Epidermal melanocyte (primary cell): Measurements from ENCODE around the gene ELP5.

ENCODE experiments used
- DNase-seq: peaks from one replicate; pipeline ENCODE4 v3.0.0; 2011; ENCODE audit warnings: low spot score; ENCODE audit not compliant: insufficient read length

ELP5 gene

DNA sequence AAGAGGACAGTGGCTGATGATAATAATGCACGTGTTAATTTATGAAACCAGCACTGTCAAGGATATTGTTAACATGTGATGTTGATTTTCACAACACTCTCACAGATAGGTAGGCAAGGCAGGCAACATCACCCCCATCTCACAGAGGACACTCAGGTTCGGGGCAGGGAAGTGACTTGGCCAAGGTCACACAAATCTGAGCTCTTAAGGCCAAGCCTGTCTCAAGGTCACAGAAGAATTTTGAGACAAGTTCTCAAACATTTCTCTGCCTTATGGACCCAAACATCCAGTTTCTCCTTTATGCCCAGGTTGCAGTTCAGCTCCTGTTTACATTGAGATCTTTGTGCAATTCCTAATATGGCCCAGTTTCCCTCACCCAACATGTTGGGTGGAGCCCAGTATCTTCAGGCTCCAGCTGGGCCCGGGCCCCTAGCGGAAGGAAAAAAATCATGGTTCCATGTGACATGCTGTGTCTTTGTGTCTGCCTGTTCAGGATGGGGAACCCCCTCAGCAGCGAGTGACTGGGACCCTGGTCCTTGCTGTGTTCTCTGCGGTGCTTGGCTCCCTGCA is 30.8 kb downstream of the ELP5 start:
- DNase-seq = peak; percentile 4

DNA sequence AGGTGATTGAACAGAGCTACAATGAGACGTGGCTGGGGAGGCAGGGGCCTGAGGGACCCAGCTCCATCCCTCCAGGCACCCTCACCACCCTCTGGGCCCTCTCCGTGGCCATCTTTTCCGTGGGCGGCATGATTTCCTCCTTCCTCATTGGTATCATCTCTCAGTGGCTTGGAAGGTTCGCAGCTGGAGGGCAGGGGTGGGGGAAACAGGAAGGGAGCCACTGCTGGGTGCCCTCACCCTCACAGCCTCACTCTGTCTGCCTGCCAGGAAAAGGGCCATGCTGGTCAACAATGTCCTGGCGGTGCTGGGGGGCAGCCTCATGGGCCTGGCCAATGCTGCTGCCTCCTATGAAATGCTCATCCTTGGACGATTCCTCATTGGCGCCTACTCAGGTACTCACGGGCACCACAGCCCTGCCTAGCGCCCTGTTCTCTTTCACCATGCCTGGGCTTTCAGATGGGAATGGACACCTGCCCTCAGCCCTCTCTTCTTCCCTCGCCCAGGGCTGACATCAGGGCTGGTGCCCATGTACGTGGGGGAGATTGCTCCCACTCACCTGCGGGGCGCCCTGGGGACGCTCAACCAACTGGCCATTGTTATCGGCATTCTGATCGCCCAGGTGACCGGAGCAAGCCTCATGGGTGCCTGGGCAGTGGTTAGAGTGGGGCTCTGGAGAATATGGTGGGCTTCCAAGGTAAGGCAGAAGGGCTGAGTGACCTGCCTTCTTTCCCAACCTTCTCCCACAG is 31.6 kb downstream of the ELP5 start:
- DNase-seq = peak; percentile 13

DNA sequence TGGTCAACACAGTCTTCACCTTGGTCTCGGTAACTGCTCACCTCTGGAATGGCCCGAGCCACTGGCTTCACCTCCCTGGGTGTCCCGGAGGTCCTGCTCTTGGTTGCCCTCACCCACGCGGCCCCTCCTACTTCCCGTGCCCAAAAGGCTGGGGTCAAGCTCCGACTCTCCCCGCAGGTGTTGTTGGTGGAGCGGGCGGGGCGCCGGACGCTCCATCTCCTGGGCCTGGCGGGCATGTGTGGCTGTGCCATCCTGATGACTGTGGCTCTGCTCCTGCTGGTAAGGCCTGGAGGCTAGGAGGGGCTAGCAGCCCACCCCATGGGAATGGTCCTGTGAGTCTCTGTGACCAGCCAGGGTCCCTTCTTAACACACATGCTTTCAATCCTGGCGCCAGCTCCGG is 32.9 kb downstream of the ELP5 start:
- no peak for DNase-seq

DNA sequence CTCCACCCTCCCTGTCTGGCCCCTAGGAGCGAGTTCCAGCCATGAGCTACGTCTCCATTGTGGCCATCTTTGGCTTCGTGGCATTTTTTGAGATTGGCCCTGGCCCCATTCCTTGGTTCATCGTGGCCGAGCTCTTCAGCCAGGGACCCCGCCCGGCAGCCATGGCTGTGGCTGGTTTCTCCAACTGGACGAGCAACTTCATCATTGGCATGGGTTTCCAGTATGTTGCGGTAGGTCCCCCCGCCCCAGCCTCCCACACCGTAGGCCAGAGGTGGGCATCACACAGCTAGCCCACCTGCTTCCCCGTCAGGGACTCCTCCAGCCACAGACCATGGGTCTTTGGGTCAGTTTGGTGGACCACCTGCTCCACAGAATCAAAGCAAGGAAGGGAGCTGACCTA is 33.7 kb downstream of the ELP5 start:
- no peak for DNase-seq

DNA sequence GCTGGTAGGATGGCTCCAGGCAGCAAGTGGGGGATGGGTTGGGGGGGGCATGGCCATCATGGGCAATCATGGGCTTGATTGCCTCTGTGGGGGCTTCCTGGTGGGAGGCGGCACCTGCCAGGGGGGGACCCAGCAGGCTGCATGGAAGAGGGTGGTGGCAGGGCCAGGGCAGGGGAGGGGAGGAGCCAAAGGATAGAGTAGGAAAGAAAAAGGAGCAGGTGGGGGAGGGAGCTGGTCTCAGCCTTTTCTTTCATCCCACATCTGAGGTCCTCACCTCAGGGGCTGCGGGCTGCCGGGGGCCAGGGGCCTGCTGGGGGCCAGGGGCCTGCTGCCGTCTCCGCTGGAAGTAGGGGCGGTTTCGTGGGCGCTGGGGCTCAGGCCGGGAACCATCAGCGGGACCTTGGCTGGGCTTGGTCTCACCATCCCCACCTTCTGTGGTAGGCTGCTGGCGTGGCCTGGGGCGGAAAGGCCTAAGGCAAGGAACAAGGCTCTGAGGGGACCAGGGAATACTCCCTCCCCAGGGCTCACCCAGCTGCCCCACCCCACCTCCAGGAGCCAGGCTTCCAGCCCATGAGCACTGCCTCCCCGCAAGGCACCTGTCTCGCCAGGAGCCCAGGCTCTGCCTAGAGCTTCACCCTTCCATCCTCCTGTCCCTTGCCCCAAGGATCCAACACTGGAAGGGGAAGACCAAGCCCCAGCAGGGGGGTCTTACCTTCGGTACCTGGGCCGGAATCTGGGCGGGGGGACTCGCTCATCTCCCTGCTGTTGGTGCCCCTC is 37.4 kb downstream of the ELP5 start:
- DNase-seq = peak; percentile 15

DNA sequence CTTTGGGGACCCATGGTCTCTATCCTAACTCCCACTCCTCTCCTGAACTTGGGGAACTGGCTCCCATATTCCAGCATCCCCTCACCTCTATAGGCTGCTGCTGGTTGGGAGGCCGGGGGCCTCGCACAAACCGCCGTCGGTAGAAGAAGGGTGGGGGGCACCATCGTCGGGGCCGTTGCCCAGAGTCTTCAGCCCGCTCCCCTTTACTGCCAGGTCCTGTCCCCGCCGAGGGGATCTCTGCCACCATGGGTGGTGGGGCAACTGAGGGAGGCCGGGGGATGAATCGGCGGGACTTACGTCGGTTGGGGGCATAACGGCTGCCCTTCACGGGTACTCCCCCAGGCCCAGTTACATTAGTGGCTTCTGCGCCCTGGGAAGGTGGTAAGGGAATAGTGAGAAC is 38.2 kb downstream of the ELP5 start:
- DNase-seq = no peak

DNA sequence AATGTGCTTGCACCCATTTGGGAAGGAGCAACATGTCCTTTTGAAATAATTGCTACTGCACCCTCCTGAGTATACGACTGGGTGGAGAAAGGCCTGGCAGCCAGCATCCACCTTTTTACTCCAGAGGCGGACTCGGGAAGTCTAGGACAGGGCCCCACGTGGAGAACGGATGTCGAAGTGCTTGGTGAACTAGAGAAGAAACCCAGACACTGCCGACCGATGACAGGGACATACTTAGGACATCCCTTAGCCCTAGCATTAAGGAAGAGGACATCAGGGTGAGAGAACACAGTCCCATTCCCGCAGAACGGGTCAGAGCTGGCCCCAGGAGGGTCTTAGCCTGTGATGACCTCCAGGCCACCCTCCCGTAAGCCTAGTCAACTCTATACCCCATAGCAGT is 38.7 kb downstream of the ELP5 start:
- DNase-seq = peak; percentile 12

DNA sequence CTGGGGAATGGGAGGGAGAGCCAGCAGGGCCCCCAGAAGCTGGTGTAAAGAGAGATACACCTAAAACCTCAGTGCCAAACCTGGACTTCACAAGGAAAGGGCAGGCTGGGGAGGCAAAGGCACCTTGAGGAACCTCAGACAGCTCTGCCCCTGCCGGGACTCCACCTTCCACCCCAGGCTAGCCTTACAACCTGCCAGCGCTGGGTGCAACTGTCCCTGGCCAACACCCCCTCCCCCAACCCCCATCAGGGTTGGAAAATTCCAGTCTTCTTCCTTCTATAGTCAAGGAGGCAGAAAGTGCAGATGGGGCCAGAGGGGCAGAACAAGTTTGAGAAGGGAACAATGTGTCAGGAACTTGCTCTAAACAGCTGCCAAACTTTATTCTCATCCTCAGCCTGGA is 40.2 kb downstream of the ELP5 start:
- peak; percentile 9 for DNase-seq

DNA sequence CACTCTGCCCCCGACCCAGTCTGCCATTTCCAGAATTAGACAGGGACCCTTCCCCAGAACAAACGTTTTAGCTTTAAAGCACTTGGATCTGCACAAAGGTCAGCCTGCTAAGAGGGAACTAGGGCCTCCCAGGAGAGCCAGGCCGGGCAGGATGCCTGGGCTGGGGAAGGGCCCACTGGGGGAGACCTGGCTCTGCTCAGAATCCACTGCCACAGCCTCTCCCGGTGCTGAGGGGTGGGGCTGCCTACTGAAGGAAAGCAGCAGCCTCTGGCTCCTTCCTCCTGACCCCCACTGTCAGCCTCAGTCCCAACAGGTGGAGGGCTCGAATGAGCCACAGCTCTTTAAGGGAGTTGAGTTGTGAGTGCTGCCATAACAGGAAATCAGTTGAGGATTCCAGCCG is 40.7 kb downstream of the ELP5 start:
- peak; percentile 9 for DNase-seq

DNA sequence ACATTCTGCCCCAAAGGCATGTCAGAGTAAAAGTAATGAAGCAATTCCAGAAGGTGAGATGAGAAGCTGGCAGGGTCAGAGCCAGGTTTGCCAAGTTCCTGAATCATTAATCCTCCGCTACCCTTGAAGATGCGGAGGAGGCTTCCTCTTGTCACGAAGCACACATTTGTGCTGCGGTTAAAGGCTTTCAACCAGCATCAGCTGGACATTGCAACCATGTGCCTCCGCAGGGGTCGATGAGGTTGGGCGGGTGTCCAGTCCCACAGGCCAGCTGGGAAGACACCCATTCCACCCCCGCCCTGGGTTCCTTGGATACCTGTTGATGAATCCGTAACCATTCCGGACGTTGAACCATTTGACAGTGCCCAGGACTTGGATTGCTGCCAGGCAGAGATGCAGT is 41.1 kb downstream of the ELP5 start:
- DNase-seq = peak; percentile 17

DNA sequence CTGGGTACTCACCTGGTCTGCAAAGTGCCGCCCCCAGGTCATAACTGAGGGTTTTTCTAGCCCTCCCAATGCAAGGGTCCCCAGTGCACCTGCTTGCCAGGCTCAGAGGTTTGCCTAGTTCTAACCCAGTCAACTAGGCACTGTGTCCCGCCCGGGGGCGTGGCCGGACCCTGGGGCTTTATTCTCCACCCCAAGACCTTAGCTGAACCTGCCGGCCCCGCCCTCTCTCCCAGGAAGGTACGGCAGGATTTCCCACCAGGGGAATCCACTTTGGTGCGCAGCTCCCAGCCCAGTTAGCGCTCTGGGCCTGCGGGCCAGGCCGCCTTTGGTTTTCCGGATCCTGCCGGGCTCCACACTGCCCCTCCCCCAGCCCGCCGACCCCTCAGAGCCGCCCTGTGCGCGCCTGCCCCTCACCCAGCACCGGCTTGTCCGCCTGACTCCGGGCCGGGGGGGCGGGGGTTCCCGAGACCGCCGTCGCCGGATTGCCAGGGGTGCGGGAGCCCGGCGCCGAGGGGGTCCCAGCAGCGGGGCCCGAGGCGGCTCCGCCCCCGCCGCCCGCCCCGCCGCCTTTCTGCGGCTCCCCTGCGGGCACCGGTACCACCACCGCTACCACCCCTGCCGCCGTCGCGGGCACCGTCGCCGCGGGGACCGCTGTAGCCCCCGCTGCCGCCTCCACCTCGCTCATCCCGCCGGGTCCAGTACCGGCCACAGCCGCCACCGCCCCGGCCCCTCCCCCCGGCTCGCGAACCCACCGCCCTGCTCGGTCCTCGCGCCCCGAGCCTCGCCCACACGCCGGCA is 42.0 kb downstream of the ELP5 start:
- DNase-seq = peak; percentile 14

DNA sequence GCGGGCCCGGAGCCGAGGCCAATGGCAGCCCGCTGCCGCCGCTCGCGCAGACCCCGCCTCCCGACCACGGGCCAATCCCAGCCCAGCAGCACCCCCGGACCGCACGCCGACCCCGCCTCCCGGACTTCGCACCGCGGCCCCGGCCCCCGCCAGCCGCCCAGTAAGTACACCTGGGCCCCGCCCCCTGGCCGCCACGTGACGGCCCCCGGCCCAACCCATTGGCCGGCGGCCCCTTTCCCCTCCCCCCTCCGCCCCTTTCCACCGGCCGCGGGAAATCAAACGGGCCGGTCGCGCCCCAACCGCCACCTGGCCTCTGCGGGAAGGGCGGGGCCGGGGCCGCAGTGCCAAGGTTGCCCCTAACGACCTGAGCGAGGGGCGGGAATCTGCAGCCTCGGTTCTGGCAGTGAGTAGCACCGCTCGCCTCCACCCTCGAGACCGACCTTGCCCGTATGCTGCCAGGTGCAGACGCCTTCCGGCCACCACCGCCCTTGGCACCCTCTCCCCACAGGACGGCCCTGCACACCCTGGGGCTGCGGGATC is 42.7 kb downstream of the ELP5 start, which contains the start of gene YBX2:
Gene YBX2, minus strand, starts transcription at position 26 of the 540 bp plus-strand sequence. CDS start 139 bp downstream, outside the sequence.
- peak; percentile 49 for DNase-seq

DNA sequence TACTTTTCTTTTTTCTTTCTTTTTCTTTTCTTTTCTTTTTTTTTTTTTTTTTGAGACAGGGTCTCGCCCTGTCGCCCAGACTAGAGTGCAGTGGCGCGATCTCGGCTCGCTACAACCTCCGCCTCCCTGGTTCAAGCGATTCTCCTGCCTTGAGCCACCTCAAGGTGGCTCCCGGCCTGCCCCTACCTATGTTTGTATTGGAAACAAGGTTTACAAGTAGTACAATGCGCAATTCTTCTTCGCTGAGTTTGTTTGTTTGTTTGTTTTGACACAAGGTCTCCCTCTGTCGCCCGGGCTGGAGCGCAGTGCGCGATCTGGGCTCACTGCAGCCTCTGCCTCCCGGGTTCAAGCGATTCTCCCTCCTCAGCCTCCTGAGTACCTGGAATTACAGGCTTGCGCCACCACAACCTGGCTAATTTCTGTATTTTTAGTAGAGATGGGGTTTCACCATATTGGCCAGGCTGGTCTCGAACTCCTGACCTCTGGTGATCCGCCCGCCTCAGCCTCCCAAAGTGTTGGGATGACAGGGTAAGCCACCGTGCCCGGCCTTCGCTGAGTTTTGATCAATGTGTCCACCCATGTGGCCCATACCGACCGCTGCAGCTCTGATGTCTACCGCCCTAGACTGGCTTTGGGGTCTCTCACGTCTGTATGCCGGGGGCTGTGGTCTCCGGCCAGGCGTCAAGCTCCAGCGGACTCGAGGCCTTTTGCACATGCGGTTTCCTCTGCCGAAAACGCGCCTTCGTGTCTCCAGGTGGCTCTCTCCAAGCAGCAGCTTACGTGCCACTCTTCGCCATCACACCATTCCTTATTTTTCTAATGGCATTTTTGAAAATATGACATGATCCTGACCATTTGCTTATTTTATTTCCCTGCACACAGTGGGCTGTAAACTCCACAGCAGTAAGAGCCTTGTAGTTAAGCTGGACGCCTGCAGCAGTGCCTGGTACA is 43.5 kb downstream of the ELP5 start:
- peak; percentile 2 for DNase-seq

DNA sequence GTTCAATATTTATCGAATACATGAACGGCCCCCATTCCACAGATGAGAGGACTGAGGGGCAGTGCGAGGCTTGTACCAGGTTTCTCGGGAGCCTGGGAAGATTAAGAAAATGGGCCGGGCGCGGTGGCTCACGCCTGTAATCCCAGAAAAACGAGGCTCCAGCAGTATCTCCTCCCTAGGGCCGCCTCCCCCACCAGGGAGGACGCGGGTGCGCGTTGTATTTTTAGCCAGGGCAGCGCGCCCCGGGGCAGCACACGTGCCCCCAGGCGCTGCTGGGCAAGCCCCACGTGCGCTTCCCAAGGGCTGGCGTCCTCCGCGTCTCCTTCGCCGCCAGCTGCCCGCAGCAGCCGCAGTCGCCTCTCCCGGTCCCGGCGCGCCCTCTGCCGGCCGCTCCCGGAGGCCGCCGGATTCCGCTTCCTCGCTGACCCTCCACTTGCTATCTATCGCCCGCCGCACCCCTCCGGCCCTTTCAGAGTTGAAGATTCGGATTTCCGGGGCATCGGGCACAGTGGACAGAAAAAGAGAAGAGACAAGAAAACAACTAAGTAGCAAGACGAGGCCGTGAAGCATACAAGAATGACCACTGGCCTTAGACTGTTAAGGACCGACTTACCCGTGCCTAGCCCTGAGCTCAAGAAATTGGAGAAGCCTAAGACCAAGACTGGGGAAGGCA is 44.3 kb downstream of the ELP5 start:
- DNase-seq = peak; percentile 87

DNA sequence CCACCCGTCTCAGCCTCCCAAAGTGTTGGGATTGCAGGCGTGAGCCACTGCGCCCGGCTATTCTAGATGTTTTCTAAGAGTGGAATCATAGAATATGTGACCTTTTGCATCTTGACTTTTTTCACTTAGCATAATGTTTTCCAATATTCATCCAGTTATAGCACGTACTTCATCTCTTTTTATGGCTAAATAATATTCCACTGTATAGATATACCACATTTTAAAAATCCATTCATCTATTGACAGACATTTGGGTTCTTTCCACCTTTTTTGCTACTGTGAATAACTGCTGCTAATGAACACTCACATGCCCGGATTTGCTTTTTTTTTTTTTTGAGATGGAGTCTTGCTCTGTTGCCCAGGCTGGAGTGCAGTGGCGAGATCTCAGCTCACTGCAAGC is 52.2 kb downstream of the ELP5 start:
- no peak for DNase-seq

DNA sequence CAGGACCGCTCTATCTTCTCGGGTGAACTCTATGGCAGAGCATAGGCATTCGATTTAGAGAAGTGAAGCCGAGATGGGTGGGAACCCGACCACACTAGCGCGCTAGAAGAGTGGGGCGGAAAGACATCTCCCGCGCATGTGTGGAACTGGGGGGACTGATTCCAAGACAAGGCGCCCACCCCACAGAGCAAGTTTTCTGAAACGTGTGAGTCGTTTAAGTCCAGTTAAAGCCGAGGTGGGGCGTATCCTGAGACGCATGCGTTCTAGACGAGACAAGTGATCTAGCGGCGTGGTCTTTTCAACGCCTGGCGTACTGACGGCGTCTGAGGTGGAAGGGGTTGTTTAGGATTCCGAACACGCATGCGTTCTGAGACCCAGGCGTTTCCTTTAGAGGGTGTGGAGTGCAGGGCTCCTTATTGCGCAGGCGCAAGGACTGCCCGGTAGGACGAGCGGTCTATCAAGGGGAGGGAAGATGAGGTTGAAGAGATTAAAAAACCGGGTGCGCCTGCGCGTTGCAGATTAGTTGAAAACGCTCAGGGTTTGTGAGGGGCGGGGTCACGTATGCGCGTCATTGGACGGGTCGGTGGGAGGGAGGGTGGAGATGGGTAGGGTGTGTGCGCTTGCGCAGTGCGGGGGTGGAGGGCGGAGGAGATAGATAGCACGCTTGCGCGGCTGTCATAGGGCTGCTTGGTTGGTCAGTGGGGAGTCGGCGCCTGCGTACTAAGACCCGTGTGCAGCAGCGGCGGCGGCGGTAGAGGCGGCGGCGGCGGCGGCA is 55.1 kb downstream of the ELP5 start, which contains the start of gene EIF5A:
Gene EIF5A, plus strand, starts transcription at position 718 of the 775 bp plus-strand sequence. CDS start 2,008 bp downstream, outside the sequence.
- peak; percentile 99 for DNase-seq

DNA sequence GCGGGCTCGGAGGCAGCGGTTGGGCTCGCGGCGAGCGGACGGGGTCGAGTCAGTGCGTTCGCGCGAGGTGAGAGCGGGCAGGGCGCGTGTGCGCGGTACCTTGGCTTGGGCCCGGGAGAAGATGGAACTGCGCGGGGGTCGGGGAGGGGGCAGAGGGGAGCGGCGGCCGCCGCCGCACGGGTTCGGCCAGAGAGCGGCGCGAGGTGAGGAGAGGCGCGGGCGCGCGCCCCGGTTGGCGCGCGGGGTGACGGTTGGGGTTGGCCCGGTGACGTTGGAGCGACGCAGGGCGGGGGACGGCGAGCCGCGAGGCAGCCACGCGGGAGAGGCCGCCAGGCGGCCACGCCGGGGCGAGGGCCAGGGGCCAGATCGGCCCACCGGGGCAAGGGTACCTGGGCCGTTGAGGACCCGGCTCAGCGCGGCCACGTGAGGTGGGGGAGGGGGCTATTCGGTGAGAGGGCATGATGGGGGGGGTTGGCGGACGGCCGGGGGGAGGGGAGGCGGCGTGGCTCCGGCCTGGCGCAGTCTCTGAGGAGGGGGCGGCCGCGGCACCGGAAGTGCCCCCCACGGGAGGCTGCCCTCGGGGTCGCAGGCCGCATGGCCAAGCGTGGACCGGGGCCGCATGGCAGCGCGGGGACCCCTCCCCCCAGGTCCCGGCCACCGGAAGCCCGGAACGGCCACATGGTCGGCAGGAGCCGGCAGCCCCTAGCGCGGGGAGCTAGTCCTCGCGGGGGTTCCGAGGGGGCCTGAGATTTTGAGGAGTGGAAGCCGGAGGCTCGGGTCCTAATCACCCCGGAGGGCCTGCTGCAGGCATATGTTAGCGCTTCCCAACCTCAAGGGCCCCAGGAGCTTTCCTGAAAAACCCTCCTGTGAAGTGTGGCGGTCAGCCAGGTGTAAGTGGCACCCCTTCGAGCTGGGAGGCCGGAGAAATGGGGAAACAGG is 55.9 kb downstream of the ELP5 start:
- no peak for DNase-seq
